Measurements from ENCODE around the gene ZNF333. TPM values are rescaled to one million over a fixed set of nuclear protein-coding genes. Genes with fewer than 3 reads are reported as not detected.
A peak's percentile ranks its signal among the peaks of the same experiment; 100 is the strongest.
"Not testable (repeated sequence)": the region's sequence is repeated elsewhere in the genome, so short reads cannot be mapped to it uniquely, and the experiment has no call there.

The ZNF333 gene
- total RNA-seq, 1 experiment from 2014 or later = 6.0 TPM

DNA sequence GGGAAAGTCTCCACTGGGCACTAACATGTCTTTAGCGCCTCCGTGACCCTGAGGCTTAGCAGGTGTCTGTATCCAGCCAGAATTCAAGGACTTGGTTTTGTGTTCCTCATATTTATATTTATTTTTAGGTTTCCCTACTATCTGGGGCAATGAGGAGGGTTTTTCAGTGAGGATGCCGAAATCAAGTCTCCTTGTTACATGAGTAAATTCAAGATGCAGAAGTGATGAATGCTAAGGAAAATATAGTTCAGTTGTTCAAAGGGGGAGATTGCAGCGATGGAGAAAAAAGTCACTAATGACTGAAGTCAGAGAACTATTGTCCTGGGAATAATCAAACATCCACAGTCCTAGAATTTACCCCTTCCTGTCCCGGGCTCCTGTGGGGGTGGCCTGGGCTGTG lies 89.3 kb downstream of the ZNF333 start:
- peak; percentile 4 for DNase-seq

DNA sequence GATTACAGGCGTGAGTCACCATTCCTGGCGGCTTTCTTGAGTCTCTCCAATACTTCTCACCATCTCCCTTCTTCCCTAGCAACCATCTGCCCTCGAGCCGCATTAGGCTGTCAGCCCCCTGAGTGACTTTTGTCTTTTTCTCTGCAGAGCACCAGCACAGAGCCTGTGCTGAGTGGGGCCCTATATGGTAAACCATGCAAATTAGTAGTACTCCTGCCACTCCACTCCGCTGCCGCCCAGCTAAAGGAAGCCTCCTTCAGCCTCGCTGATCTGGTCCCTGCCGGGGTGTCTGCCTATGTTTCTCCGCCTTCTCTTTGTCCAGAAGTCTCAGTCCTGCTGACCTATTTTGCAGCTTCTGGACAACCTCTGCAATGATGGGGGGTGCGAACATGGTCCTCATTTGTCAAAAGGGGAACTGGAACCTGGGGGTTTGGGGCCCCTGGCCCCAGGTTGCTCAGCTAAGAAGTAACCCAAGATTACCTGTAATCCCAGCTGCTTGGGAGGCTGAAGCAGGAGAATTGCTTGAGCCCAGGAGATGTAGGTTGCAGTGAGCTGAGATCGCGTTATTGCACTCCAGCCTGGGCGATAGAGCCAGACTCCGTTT lies 90.9 kb downstream of the ZNF333 start:
- H2AFZ ChIP-seq (ENCODE audit: low read length) = not testable (repeated sequence)

More for the DNA sequence above, 89.3 kb downstream of the ZNF333 start:
- Histone ChIP-seq H3K56ac (ENCODE audit: insufficient read length, low read depth, low read length) (no peak overlapping the region), H3K9me3 (ENCODE audit: control insufficient read depth, low read depth, low read length) (no peaks in the 10 kb centered on the region), H3K27ac (ENCODE audit: insufficient read length, low read depth, low read length) (no peak overlapping the region), H4K91ac (ENCODE audit: insufficient read length, low read depth, low read length) (no peak overlapping the region), H2BK12ac (ENCODE audit: insufficient read length, low read depth, low read length) (no peak overlapping the region), H3K4me1 (ENCODE audit: insufficient read depth, low read length) (no peaks in the 10 kb centered on the region; the same call in 1 of the 2 replicates), H4K8ac (replicated peaks; ENCODE audit: insufficient read length, low read depth, low read length) (no peak overlapping the region), H3K4ac (ENCODE audit: low read depth, low read length) (no peak overlapping the region), H3K27me3 (ENCODE audit: insufficient read depth, low read length) (no peaks in the 10 kb centered on the region), H3K23me2 (ENCODE audit: insufficient read length, low read depth, low read length, poor library complexity, severe bottlenecking) (peaks cover 12% of the 10 kb centered on the region), H2AFZ (ENCODE audit: low read length) (no peak overlapping the region), H3K23ac (ENCODE audit: insufficient read length, low read depth, low read length) (no peak overlapping the region), H2BK5ac (ENCODE audit: insufficient read length, low read length) (no peak overlapping the region), H3K14ac (ENCODE audit: insufficient read depth, low read length) (no peak overlapping the region), H2BK15ac (ENCODE audit: low read depth, low read length) (no peak overlapping the region), H3K9ac (ENCODE audit: extremely low read depth, insufficient read length, low read length) (no peak overlapping the region), H2BK120ac (ENCODE audit: low read depth, low read length, poor library complexity, severe bottlenecking) (no peak overlapping the region), H2BK20ac (ENCODE audit: low read depth, low read length, poor library complexity, severe bottlenecking) (no peak overlapping the region), H4K20me1 (ENCODE audit: control insufficient read depth, insufficient read depth, insufficient read length) (no peaks in the 10 kb centered on the region), H3K18ac (ENCODE audit: insufficient read length, low read depth, low read length) (no peak overlapping the region), H4K5ac (ENCODE audit: insufficient read length, low read depth, low read length) (no peak overlapping the region), H2AK5ac (ENCODE audit: insufficient read length, low read length) (no peak overlapping the region), H3T11ph (ENCODE audit: low read length) (no peak overlapping the region), H3K79me2 (ENCODE audit: insufficient read depth, low read length) (no peaks in the 10 kb centered on the region), H3K4me2 (ENCODE audit: insufficient read depth, insufficient read length, low read length) (no peak overlapping the region), H3K79me1 (ENCODE audit: insufficient read depth, low read depth, low read length, poor library complexity, severe bottlenecking) (no peaks in the 10 kb centered on the region)
- Mint-ChIP-seq H3K27ac (no peak overlapping the region; a peak in 1 of 7 replicates), H3K36me3 (ENCODE audit: insufficient read depth in 1 of 3, low read depth in 3 of 3) (no peaks in the 10 kb centered on the region), H3K9me3 (peaks cover 5 to 64% of the 10 kb centered on the region in 2 experiments; a peak in 4 of 5 replicates), H3K4me3 (no peak overlapping the region), H3K4me1 (peaks cover 6 to 7% of the 10 kb centered on the region in 2 experiments; a peak in 3 of 4 replicates), H3K27me3 (ENCODE audit: low read depth) (peaks cover 22% of the 10 kb centered on the region)
- TF ChIP-seq, protein P1, sequence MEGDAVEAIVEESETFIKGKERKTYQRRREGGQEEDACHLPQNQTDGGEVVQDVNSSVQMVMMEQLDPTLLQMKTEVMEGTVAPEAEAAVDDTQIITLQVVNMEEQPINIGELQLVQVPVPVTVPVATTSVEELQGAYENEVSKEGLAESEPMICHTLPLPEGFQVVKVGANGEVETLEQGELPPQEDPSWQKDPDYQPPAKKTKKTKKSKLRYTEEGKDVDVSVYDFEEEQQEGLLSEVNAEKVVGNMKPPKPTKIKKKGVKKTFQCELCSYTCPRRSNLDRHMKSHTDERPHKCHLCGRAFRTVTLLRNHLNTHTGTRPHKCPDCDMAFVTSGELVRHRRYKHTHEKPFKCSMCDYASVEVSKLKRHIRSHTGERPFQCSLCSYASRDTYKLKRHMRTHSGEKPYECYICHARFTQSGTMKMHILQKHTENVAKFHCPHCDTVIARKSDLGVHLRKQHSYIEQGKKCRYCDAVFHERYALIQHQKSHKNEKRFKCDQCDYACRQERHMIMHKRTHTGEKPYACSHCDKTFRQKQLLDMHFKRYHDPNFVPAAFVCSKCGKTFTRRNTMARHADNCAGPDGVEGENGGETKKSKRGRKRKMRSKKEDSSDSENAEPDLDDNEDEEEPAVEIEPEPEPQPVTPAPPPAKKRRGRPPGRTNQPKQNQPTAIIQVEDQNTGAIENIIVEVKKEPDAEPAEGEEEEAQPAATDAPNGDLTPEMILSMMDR (conservative IDR thresholded peaks at IDR 0.05) = no peak
- no CpG with 5 or more reads among the region's 5 CpGs for WGBS (ENCODE audit: extremely low coverage, insufficient read length, low lambda C conversion rate)

More for the DNA sequence above, 90.9 kb downstream of the ZNF333 start:
- H3K79me1 ChIP-seq (ENCODE audit: insufficient read depth, low read depth, low read length, poor library complexity, severe bottlenecking); H3K4ac ChIP-seq (ENCODE audit: low read depth, low read length); H3K27me3 ChIP-seq (ENCODE audit: insufficient read depth, low read length); H4K20me1 ChIP-seq (ENCODE audit: control insufficient read depth, insufficient read depth, insufficient read length); H3K4me1 ChIP-seq (ENCODE audit: insufficient read depth, low read length); H3T11ph ChIP-seq (ENCODE audit: low read length); H3K56ac ChIP-seq (ENCODE audit: insufficient read length, low read depth, low read length); H2BK20ac ChIP-seq (ENCODE audit: low read depth, low read length, poor library complexity, severe bottlenecking); H3K4me3 Mint-ChIP-seq; H4K5ac ChIP-seq (ENCODE audit: insufficient read length, low read depth, low read length); H3K18ac ChIP-seq (ENCODE audit: insufficient read length, low read depth, low read length); H2BK15ac ChIP-seq (ENCODE audit: low read depth, low read length); H3K9me3 ChIP-seq (ENCODE audit: control insufficient read depth, low read depth, low read length); H3K27ac ChIP-seq (ENCODE audit: insufficient read length, low read depth, low read length); H3K23ac ChIP-seq (ENCODE audit: insufficient read length, low read depth, low read length); H3K4me1 Mint-ChIP-seq; H4K91ac ChIP-seq (ENCODE audit: insufficient read length, low read depth, low read length); H3K4me2 ChIP-seq (ENCODE audit: insufficient read depth, insufficient read length, low read length); H3K36me3 Mint-ChIP-seq (ENCODE audit: insufficient read depth in 1 of 3, low read depth in 3 of 3); H2BK12ac ChIP-seq (ENCODE audit: insufficient read length, low read depth, low read length); H3K27ac Mint-ChIP-seq; H3K79me2 ChIP-seq (ENCODE audit: insufficient read depth, low read length); H2BK120ac ChIP-seq (ENCODE audit: low read depth, low read length, poor library complexity, severe bottlenecking); H4K8ac ChIP-seq (replicated peaks; ENCODE audit: insufficient read length, low read depth, low read length); H3K9ac ChIP-seq (ENCODE audit: extremely low read depth, insufficient read length, low read length); H2BK5ac ChIP-seq (ENCODE audit: insufficient read length, low read length); H2AK5ac ChIP-seq (ENCODE audit: insufficient read length, low read length); H3K14ac ChIP-seq (ENCODE audit: insufficient read depth, low read length): not testable (repeated sequence)
- WGBS (ENCODE audit: extremely low coverage, insufficient read length, low lambda C conversion rate) = no CpG with 5 or more reads among the region's 14 CpGs
- H3K9me3 Mint-ChIP-seq = peaks cover 9 to 66% of the 10 kb centered on the region in 2 experiments
- DNase-seq = peak; percentile 19
- H3K23me2 ChIP-seq (ENCODE audit: insufficient read length, low read depth, low read length, poor library complexity, severe bottlenecking) = peaks cover 12% of the 10 kb centered on the region
- peaks cover 17% of the 10 kb centered on the region for H3K27me3 Mint-ChIP-seq (ENCODE audit: low read depth)
